ENCODE results near the gene BMAL1. TPM values are rescaled to one million over a fixed set of nuclear protein-coding genes. Genes with fewer than 3 reads are reported as not detected.

Gene BMAL1
- total RNA-seq, 4 donors from 2014 or later, result 27.7 to 81.8 (median 41.0) TPM

DNA sequence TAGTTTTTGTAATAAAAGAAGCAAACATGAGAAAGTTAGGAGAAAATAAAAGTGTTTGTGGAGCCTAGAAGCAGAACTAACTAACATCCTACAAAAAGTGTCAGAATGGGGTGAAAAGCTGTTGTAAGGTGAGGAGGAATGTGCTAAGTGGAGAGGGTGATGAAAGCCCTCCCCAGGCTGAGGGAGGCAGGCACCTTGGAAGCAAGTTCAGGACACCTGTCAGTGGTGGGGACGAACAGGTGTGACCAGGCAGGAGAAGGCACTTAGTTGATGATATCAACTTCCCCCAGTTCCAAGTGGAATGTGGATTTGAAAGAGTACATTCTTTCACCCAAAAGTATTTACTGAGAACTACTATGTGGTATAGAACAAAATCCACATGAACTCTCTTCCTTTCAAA, 18.7 kb upstream of the BMAL1 start:
- H3K27ac ChIP-seq, result no peak overlapping the region
- H3K36me3 ChIP-seq, result no peaks in the 10 kb centered on the region
- H3K4me1 ChIP-seq, result peaks cover 21% of the 10 kb centered on the region in 2 donors
- intact Hi-C loops (cut with DNase I; ENCODE audit: low total_unique reads), result no loop called here
- ATAC-seq (no peak), DNase-seq (no peak)
- no peaks in the 10 kb centered on the region for H3K9me3 ChIP-seq
- no peak overlapping the region for H3K4me3 ChIP-seq
- no peak for TF ChIP-seq CTCF (IDR thresholded peaks at IDR 0.05 in 4 of 5, conservative IDR thresholded peaks at IDR 0.05 in 1 of 5)
- no peaks in the 10 kb centered on the region for H3K27me3 ChIP-seq
- in situ Hi-C loops (cut with MboI; ENCODE audit: low sequenced_read_pairs in 4 of 4), result no loop called here

DNA sequence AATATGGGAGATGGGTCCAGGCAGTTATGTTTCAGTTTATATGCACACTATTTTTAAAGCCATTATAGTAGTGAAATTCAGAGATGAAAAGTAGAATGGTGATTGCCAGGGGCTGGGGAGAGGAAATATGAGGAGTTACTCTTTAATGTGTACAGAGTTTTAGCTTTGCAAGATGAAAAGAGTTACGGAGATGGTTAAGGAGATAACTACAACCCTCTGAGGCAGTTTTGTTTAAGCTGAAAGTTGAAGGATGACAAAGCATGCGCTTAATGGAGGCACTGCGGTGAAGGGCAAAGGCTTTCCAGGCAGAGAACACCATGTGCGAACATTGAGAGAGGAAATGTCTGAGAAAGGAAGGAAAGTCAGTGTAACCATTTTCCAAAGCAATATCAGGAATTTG, 18.2 kb upstream of the BMAL1 start:
- no peaks in the 10 kb centered on the region for H3K9me3 ChIP-seq
- no peaks in the 10 kb centered on the region for H3K36me3 ChIP-seq
- no peak overlapping the region for H3K4me3 ChIP-seq
- intact Hi-C loops (cut with DNase I; ENCODE audit: low total_unique reads) (no loop called here), in situ Hi-C loops (cut with MboI; ENCODE audit: low sequenced_read_pairs in 4 of 4) (no loop called here)
- ATAC-seq (no peak), DNase-seq (no peak)
- H3K27me3 ChIP-seq, result no peaks in the 10 kb centered on the region
- TF ChIP-seq POLR2A (IDR thresholded peaks at IDR 0.05) (no peak), CTCF (IDR thresholded peaks at IDR 0.05 in 4 of 5, conservative IDR thresholded peaks at IDR 0.05 in 1 of 5) (no peak)
- H3K27ac ChIP-seq, result no peak overlapping the region
- H3K4me1 ChIP-seq, result peaks cover 21% of the 10 kb centered on the region in 2 donors

DNA sequence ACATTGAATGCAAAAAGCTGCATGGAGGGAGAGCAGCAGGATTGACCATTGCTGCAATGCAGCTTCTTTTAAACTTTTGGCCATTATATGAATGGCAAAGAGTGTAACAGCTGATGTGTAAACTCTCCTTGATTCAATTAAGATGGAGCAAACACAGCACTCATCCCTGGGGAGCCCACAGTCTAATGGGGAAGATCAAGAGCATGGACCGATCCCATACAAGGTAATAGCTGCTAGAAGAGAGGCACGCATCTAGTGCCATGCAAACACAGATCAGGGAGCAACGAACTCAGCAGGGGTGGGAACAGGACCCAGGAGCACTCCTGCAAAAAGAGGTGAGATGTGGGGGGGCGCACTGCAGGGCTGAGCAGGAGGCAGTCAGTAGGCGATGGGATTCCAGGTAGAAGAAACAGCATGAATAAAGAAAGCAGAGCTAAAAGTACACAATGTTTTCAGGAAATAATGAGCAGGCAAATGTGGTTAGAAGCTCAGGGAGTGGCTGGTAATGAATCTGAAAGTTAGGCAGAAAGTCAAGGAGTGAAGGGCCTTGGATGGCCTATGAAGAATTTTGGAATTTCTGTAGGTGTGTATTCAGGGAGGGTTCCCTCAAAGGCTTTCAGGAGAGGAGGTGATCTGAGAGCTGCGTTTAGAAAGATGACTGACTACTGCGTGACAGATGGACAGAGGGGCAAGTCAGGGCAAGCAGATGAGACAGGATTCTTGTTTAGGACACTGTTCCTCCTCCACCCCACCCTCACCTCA, 17.2 kb upstream of the BMAL1 start:
- in situ Hi-C loops (cut with MboI; ENCODE audit: low sequenced_read_pairs in 4 of 4) (no loop called here), intact Hi-C loops (cut with DNase I; ENCODE audit: low total_unique reads) (no loop called here)
- Histone ChIP-seq H3K27ac (peak overlapping the region; percentile 57 to 64 (median 62)), H3K4me1 (peaks cover 21% of the 10 kb centered on the region in 2 donors), H3K9me3 (no peaks in the 10 kb centered on the region), H3K27me3 (no peaks in the 10 kb centered on the region), H3K36me3 (no peaks in the 10 kb centered on the region), H3K4me3 (no peak overlapping the region)
- ATAC-seq (peak; percentile 5 to 7), DNase-seq (no peak)
- TF ChIP-seq CTCF (IDR thresholded peaks at IDR 0.05 in 4 of 5, conservative IDR thresholded peaks at IDR 0.05 in 1 of 5) (no peak), POLR2A (IDR thresholded peaks at IDR 0.05) (no peak)

GRCh38 chr11:13260963-13261588, 16.5 kb upstream of the BMAL1 start:
- TF ChIP-seq CTCF (IDR thresholded peaks at IDR 0.05 in 4 of 5, conservative IDR thresholded peaks at IDR 0.05 in 1 of 5) (no peak), POLR2A (IDR thresholded peaks at IDR 0.05) (no peak)
- H3K27me3 ChIP-seq, result no peaks in the 10 kb centered on the region
- no peaks in the 10 kb centered on the region for H3K36me3 ChIP-seq
- H3K9me3 ChIP-seq, result no peaks in the 10 kb centered on the region
- peak overlapping the region; percentile 57 to 64 (median 62) for H3K27ac ChIP-seq
- H3K4me3 ChIP-seq, result no peak overlapping the region
- in situ Hi-C loops (cut with MboI; ENCODE audit: low sequenced_read_pairs in 4 of 4), result no loop called here
- intact Hi-C loops (cut with DNase I; ENCODE audit: low total_unique reads), result no loop called here
- DNase-seq (no peak), ATAC-seq (peak; percentile 39 to 53)
- peaks cover 21% of the 10 kb centered on the region in 2 donors for H3K4me1 ChIP-seq

All from gastrocnemius medialis (tissue), 4 donors.